Frontal cortex (tissue), 4 donors: ENCODE measurements around the gene FCRL4. TPM values are rescaled to one million over a fixed set of nuclear protein-coding genes. Genes with fewer than 3 reads are reported as not detected.
A peak's percentile ranks its signal among the peaks of the same experiment; 100 is the strongest.

ENCODE experiments used
- DNase-seq, 2 donors: peaks; one replicate each; pipeline ENCODE4 v3.0.0; 2012; ENCODE audit warnings: low spot score in 2 of 2
- FAIRE-seq: peaks from 2 replicates; lab custom pipeline; 2012; peaks lifted over from hg19 to GRCh38; lab: Jason Lieb, UNC
- total RNA-seq: library from RNA; depleted of rRNA; stranded (reverse); fragments of >200 nt; gene quantifications from one replicate; pipeline ENCODE4 v1.2.3, GENCODE V29; 2014
- donor health status: control.
- donor health status: control.
- donor health status: control.

The FCRL4 gene
- total RNA-seq: not detected

- FAIRE-seq (no peak), DNase-seq (no peak)
Measured at GRCh38 chr1:157597959-157598667, at the start of gene FCRL4. Gene FCRL4, minus strand, starts transcription at chr1:157598085. Its CDS starts 141 bp downstream, at chr1:157597944.

GRCh38 chr1:157646144-157646543, 48.3 kb upstream of the FCRL4 start:
- FAIRE-seq (no peak), DNase-seq (no peak)

GRCh38 chr1:157641177-157641576, 43.3 kb upstream of the FCRL4 start:
- no peak for DNase-seq
- no peak for FAIRE-seq

GRCh38 chr1:157639800-157640199, 41.9 kb upstream of the FCRL4 start:
- FAIRE-seq: no peak
- no peak for DNase-seq

- DNase-seq: no peak
- FAIRE-seq: no peak
Measured at GRCh38 chr1:157628773-157629172, 30.9 kb upstream of the FCRL4 start.

GRCh38 chr1:157626099-157626498, 28.2 kb upstream of the FCRL4 start:
- no peak for DNase-seq
- no peak for FAIRE-seq

- DNase-seq: no peak
- no peak for FAIRE-seq
Measured at GRCh38 chr1:157624471-157624870, 26.6 kb upstream of the FCRL4 start.

- DNase-seq (no peak), FAIRE-seq (no peak)
Measured at GRCh38 chr1:157622471-157622870, 24.6 kb upstream of the FCRL4 start.

GRCh38 chr1:157618190-157618589, 20.3 kb upstream of the FCRL4 start:
- no peak for FAIRE-seq

GRCh38 chr1:157600236-157600635, 2.4 kb upstream of the FCRL4 start:
- DNase-seq (no peak), FAIRE-seq (peak; percentile 26)

More at GRCh38 chr1:157618190-157618589, 20.3 kb upstream of the FCRL4 start:
- DNase-seq: no peak

- DNase-seq: no peak
- FAIRE-seq: no peak
Measured at GRCh38 chr1:157596384-157596783, 1.5 kb downstream of the FCRL4 start.

- FAIRE-seq (no peak), DNase-seq (no peak)
Measured at GRCh38 chr1:157595356-157595755, 2.5 kb downstream of the FCRL4 start.

GRCh38 chr1:157585984-157586383, 11.9 kb downstream of the FCRL4 start:
- no peak for FAIRE-seq

GRCh38 chr1:157584503-157584902, 13.4 kb downstream of the FCRL4 start:
- DNase-seq: no peak
- FAIRE-seq: no peak

More at GRCh38 chr1:157585984-157586383, 11.9 kb downstream of the FCRL4 start:
- no peak for DNase-seq

GRCh38 chr1:157580828-157581210, 17.1 kb downstream of the FCRL4 start:
- FAIRE-seq (no peak), DNase-seq (no peak)

- DNase-seq: peak in 1 of 2 donors; percentile 17
- FAIRE-seq: no peak
Measured at GRCh38 chr1:157580179-157580827, 17.6 kb downstream of the FCRL4 start.

- DNase-seq (no peak), FAIRE-seq (no peak)
Measured at GRCh38 chr1:157577420-157577819, 20.5 kb downstream of the FCRL4 start.

- no peak for FAIRE-seq
- no peak for DNase-seq
Measured at GRCh38 chr1:157575744-157576143, 22.1 kb downstream of the FCRL4 start.

- FAIRE-seq: no peak
- DNase-seq: no peak
Measured at GRCh38 chr1:157574836-157575235, 23.0 kb downstream of the FCRL4 start.

GRCh38 chr1:157566484-157567300, 31.2 kb downstream of the FCRL4 start:
- FAIRE-seq (no peak), DNase-seq (no peak)

GRCh38 chr1:157562515-157562914, 35.4 kb downstream of the FCRL4 start:
- FAIRE-seq (no peak), DNase-seq (no peak)
